ENCODE measurements around the gene GPLD1.

The GPLD1 gene, protein sequence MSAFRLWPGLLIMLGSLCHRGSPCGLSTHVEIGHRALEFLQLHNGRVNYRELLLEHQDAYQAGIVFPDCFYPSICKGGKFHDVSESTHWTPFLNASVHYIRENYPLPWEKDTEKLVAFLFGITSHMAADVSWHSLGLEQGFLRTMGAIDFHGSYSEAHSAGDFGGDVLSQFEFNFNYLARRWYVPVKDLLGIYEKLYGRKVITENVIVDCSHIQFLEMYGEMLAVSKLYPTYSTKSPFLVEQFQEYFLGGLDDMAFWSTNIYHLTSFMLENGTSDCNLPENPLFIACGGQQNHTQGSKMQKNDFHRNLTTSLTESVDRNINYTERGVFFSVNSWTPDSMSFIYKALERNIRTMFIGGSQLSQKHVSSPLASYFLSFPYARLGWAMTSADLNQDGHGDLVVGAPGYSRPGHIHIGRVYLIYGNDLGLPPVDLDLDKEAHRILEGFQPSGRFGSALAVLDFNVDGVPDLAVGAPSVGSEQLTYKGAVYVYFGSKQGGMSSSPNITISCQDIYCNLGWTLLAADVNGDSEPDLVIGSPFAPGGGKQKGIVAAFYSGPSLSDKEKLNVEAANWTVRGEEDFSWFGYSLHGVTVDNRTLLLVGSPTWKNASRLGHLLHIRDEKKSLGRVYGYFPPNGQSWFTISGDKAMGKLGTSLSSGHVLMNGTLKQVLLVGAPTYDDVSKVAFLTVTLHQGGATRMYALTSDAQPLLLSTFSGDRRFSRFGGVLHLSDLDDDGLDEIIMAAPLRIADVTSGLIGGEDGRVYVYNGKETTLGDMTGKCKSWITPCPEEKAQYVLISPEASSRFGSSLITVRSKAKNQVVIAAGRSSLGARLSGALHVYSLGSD

DNA sequence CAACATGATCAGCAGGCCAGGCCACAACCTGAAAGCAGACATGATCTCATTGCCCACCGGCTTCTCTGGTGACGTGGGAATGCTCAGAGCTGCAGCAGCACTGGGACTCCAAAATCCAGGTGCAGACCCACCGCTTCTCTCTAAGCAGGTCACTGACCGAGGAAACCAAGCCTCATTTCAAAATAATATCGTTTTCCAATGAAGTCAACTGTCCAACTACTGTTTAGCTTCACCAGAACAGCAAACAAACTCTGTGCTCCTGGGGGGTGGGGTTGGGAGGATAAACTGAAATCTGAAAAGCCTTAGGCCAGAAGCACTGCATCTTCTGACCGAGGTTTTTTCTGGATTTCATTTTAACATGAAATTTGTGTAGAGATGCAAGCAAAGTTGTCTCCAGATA lies at the start of gene GPLD1:
Gene GPLD1 (minus strand): TSS at position 109 of the 400 bp plus-strand sequence. CDS start 67 bp downstream, at position 42.
- TF ChIP-seq, protein P1, sequence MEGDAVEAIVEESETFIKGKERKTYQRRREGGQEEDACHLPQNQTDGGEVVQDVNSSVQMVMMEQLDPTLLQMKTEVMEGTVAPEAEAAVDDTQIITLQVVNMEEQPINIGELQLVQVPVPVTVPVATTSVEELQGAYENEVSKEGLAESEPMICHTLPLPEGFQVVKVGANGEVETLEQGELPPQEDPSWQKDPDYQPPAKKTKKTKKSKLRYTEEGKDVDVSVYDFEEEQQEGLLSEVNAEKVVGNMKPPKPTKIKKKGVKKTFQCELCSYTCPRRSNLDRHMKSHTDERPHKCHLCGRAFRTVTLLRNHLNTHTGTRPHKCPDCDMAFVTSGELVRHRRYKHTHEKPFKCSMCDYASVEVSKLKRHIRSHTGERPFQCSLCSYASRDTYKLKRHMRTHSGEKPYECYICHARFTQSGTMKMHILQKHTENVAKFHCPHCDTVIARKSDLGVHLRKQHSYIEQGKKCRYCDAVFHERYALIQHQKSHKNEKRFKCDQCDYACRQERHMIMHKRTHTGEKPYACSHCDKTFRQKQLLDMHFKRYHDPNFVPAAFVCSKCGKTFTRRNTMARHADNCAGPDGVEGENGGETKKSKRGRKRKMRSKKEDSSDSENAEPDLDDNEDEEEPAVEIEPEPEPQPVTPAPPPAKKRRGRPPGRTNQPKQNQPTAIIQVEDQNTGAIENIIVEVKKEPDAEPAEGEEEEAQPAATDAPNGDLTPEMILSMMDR (IDR thresholded peaks at IDR 0.05): no peak

GRCh38 chr6:24537771-24538385 lies 48.5 kb upstream of the GPLD1 start:
- TF ChIP-seq, protein P1 (IDR thresholded peaks at IDR 0.05): no peak

GRCh38 chr6:24537082-24537699 lies 47.8 kb upstream of the GPLD1 start:
- TF ChIP-seq, protein P1 (IDR thresholded peaks at IDR 0.05): no peak

- TF ChIP-seq, protein P1 (IDR thresholded peaks at IDR 0.05): no peak
These were observed 47.1 kb upstream of the GPLD1 start for GRCh38 chr6:24536466-24536865.

- TF ChIP-seq, protein P1 (IDR thresholded peaks at IDR 0.05): no peak
These were observed 45.8 kb upstream of the GPLD1 start for GRCh38 chr6:24535210-24535609.

GRCh38 chr6:24534329-24534728 lies 45.0 kb upstream of the GPLD1 start:
- TF ChIP-seq, protein P1 (IDR thresholded peaks at IDR 0.05): no peak

DNA sequence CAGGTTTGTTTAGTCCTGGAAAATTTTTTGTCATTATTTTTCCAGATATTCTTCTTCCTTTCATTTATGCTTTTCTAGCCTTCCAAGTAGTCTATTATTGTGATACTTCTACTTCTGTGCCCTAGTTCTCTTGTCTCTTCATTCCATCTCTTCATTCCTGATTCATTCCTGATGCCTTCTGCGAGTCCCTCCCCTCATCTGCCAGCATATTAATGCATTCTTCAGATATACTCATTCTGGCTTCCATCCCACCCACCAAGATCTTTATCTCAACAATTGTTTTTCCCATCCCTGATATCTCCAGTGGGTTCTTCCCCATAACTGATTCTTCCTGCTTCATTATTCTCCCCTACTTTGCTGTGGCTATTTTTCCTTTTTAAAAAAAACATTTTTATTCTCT lies 40.6 kb upstream of the GPLD1 start:
- TF ChIP-seq, protein P1 (IDR thresholded peaks at IDR 0.05): no peak
